GM13977 (cell line): ENCODE results near the gene PRSS33.

Experiments used
- DNase-seq: peaks from one replicate; pipeline ENCODE4 v3.0.0; 2012; ENCODE audit warnings: low spot score
- in situ Hi-C: fragments of 300-500 bp; cut with MboI; formaldehyde crosslinking; loops from one replicate; pipeline ENCODE4 v1.12.0; 2022; ENCODE audit warnings: low sequenced_read_pairs, low pct_unique_long_range_greater_than_20kb, mixed read lengths, inconsistent platforms; ENCODE audit not compliant: unreplicated experiment
- TF ChIP-seq, protein P1 (sequence below): IDR thresholded peaks from 2 replicates; pipeline ENCODE4 v1.5.1; 2012; ENCODE audit warnings: mild to moderate bottlenecking, control low read depth; ENCODE audit not compliant: insufficient read depth; ENCODE audit errors: extremely low read depth, missing control alignments

Gene PRSS33

DNA sequence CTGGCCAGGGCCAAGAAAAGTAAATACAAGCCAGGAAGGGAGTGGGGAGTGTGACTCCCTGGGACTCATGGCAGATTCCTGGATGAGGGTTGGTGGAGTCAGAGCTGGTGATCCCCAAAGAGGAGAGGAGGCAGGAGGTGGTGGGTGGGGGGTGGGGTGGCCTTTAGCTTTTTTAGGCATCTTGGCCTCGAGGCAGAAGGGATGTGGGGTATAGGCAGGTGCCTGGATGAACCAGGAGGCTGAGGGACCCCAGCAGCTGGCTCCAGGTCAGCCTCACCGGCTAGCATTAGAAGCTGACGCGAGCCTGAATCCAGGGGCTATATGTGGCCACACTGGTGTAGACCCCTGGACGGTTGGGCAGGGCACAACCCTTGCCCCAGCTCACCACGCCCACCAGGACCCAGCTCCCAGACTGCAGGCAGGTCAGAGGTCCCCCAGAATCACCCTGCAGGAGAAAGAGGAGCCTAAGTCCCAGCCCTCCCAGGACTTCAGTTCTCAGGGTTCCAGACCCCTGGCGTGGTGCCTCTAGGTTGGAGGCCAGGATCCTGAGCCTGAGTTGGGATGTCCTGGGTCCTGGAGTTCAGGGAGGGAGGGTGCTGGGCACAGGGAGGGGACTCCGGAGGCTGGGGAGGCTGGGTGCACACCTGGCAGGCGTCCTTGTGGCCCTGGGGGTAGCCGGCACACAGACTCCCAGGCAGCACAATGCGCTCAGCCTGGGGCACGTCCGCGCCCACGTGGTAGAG lies 2.8 kb downstream of the PRSS33 start:
- TF ChIP-seq, protein P1, sequence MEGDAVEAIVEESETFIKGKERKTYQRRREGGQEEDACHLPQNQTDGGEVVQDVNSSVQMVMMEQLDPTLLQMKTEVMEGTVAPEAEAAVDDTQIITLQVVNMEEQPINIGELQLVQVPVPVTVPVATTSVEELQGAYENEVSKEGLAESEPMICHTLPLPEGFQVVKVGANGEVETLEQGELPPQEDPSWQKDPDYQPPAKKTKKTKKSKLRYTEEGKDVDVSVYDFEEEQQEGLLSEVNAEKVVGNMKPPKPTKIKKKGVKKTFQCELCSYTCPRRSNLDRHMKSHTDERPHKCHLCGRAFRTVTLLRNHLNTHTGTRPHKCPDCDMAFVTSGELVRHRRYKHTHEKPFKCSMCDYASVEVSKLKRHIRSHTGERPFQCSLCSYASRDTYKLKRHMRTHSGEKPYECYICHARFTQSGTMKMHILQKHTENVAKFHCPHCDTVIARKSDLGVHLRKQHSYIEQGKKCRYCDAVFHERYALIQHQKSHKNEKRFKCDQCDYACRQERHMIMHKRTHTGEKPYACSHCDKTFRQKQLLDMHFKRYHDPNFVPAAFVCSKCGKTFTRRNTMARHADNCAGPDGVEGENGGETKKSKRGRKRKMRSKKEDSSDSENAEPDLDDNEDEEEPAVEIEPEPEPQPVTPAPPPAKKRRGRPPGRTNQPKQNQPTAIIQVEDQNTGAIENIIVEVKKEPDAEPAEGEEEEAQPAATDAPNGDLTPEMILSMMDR = no peak
- no peak for DNase-seq
- in situ Hi-C loops = no loop called here

DNA sequence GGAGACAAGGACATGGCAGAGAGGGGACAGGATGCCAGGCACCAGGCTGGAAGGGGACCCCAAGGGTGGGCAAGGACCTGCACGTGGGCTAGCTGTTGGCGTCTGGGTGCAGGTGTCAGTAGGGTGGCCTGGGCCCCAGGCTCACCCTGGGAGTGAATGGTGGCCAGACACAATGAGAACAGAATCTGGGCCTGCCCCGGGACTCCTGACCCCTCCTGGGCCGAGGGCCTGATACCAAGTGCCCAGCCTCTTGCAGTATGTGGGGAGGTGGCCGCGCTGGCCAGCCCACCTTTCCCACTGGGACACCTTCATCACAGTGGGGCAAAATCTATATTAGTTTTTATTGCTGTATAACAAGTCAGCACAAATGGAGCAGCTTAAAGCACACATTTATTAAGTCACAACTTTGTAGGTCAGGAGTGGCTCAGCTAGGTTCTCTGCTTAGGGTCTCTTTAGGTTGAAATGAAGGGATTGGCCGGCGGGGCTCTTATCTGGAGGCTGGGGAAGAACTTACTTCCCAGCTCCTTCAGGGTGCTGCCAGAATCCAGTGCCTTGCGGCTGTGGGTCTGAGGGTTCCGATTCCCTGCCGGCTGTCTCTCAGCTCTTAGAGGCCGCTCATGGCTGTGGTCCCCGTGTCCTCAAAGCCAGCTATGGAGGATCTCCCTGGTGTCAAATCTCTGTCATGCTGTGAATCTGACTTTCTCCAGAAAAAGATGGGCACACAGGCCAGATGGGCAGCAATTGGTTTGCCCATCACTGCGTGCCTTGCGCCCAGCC lies 3.6 kb downstream of the PRSS33 start:
- in situ Hi-C loops = no loop called here
- no peak for DNase-seq
- TF ChIP-seq, protein P1 = no peak

DNA sequence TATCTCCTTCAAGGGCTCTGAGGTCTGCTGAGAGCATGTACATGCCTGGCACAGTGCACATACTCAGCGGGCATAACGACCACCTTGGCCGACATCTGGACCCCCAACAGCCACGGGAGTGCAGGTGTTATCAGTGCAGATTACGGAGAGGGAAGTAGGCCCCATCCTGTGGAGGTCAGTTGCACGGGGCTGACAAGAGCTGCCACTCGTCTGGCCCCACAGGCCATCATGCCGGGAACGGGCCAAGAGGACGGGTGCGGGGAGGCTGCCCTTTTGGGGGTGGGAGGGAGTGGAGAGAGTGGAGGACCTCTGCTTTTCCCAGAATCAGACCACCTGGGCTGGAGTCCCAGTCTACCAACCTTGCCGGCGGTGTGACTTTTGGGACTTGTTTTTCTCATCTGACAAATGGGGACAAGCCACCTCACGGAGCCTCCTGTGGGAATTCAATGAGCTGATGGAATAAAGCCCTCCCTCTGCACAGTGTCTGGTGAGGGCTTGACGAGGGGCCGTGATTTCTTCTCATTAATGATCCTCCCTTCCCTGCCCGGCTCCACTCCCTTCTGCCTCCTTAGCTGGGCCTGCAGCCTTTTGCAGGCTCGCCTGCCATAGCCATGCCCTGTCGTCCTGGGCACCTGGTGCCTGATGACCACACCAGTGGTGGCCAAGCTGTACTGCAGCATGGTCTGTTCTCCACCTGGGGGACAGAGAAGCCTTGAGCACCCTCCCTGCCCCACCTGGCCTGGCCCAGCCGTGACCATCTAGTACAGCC lies 4.6 kb downstream of the PRSS33 start:
- in situ Hi-C loops = no loop called here
- DNase-seq = no peak
- TF ChIP-seq, protein P1 = no peak

DNA sequence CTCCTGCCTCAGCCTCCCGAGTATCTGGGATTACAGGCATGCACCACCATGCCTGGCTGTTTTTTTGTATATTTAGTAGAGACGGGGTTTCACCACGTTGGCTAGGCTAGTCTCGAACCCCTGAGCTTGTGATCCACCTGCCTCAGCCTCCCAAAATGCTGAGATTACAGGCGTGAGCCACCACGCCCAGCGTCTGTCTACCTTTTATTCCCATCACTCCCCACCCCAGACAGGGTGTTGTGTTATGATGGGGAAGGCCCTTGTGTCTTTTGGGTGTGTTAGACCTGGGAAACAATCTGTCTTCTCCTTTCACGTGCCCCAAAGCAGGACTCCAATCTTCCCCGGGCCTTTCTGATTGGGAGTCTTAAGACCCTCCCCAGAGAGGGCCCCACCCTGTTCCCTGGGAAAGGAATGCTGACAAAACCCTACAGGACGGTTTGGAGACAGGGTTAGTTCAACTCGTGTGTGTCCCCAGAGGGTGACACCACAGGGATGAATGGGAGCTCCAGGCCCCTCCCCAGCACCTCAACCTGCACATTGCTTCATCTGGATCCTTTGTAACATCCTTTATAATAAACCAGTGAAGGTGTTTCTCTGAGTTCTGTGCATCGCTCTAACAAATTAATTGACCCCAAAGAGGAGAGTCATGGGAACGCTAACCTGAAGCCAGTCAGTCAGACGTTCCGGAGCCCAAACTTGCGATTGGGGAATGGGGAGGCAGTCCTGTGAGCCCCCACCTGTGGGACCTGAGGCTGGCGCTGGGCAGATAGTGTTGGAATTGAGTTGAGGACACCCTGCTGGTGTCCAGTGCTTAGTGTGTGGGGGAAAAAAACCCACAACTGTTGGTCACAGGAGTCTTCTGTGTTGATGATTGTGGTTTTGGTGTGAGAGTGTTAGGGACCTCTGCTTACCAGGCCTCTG lies 7.1 kb downstream of the PRSS33 start:
- TF ChIP-seq, protein P1 = no peak
- no peak for DNase-seq
- in situ Hi-C loops = no loop called here

DNA sequence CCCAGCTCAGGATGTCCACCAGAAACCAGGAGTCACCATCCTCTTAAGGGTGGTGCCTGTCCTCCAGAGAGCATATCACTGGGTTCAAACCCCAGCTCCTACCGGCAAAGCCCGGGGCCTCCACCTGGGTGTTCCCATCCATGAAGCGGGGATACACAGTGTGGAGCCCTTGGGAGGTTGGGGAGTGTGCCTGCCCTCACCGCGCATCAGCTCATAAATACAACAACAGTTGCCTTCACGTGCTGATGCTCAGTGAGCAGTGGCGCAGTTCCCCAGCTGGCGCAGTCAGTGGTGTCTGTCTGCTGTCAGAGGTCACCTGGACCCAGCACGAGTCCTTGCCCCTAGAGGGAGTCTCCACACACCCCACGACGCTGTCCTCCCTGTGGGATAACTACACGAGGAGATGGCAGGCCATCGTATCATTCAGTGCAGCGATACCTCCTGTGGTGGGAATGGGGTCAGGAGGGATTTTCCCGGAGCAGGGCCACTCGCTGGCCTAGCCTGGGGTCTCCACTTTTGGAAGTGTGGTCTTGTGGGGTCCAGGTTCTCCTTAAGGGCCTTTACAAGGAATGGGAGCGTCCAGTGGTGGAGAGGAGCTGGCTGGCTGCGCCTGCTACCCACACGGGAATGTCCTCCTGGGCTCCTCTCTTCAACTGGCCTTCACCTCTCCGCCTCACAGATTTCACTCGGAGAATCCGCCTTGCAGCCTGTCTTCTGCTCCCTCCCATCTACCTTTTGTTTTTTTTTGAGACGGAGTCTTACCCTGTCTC lies 8.0 kb downstream of the PRSS33 start:
- TF ChIP-seq, protein P1 = no peak
- no peak for DNase-seq

More for the DNA sequence above, 8.0 kb downstream of the PRSS33 start:
- in situ Hi-C loops = no loop called here
